GM23248 (cell line): ENCODE results near the gene BFSP1. TPM values are rescaled to one million over a fixed set of nuclear protein-coding genes. Genes with fewer than 3 reads are reported as not detected.

Source experiments
- DNase-seq: peaks from one replicate; pipeline ENCODE4 v3.0.0-alpha.2; 2015
- H2AFZ ChIP-seq: fragments of 200-600 bp; sonication (generic); 2 replicates; pipeline ENCODE4 v1.6.1; 2016; ENCODE audit warnings: antibody characterized with exemption
- H3F3A ChIP-seq: fragments of 200-600 bp; sonication (generic); 2 replicates; pipeline ENCODE4 v1.6.1; 2016; ENCODE audit warnings: mild to moderate bottlenecking, antibody characterized with exemption, mixed run types; ENCODE audit not compliant: insufficient read depth
- H3K27ac ChIP-seq: fragments of 200-600 bp; sonication (generic); 2 replicates; pipeline ENCODE4 v1.5.1; 2016; ENCODE audit warnings: mild to moderate bottlenecking
- H3K27me3 ChIP-seq: fragments of 200-600 bp; sonication (generic); replicated peaks from 2 replicates; pipeline ENCODE4 v1.6.1; 2016; ENCODE audit warnings: mild to moderate bottlenecking; ENCODE audit not compliant: insufficient read depth
- H3K36me3 ChIP-seq: fragments of 200-600 bp; sonication (generic); 2 replicates; pipeline ENCODE4 v1.6.1; 2016; ENCODE audit warnings: low read depth, mild to moderate bottlenecking
- H3K4me1 ChIP-seq: fragments of 200-600 bp; sonication (generic); 2 replicates; pipeline ENCODE4 v1.6.1; 2016; ENCODE audit warnings: mild to moderate bottlenecking; ENCODE audit not compliant: insufficient read depth
- H3K4me2 ChIP-seq: fragments of 200-600 bp; sonication (generic); one replicate; pipeline ENCODE4 v1.6.1; 2016; ENCODE audit warnings: mild to moderate bottlenecking; ENCODE audit not compliant: unreplicated experiment
- H3K4me3 ChIP-seq: fragments of 200-600 bp; sonication (generic); 2 replicates; pipeline ENCODE4 v1.5.1; 2016; ENCODE audit warnings: mild to moderate bottlenecking
- H3K79me2 ChIP-seq: fragments of 200-600 bp; sonication (generic); 2 replicates; pipeline ENCODE4 v1.6.1; 2016; ENCODE audit warnings: mild to moderate bottlenecking; ENCODE audit not compliant: insufficient read depth
- H3K9ac ChIP-seq: fragments of 200-600 bp; sonication (generic); 2 replicates; pipeline ENCODE4 v1.6.1; 2016; ENCODE audit warnings: mild to moderate bottlenecking
- H3K9me2 ChIP-seq: fragments of 200-600 bp; sonication (generic); 2 replicates; pipeline ENCODE4 v1.6.1; 2016; ENCODE audit warnings: mixed run types, mild to moderate bottlenecking, moderate library complexity; ENCODE audit not compliant: insufficient read depth
- H3K9me3 ChIP-seq: fragments of 200-600 bp; sonication (generic); one replicate; pipeline ENCODE4 v1.6.1; 2017; ENCODE audit warnings: low read depth
- H4K20me1 ChIP-seq: fragments of 200-600 bp; sonication (generic); 2 replicates; pipeline ENCODE4 v1.6.0; 2016; ENCODE audit not compliant: insufficient read depth
- EZH2 ChIP-seq: fragments of 200-600 bp; sonication (generic); IDR thresholded peaks from 2 replicates; pipeline ENCODE4 v1.6.1; 2018; ENCODE audit warnings: antibody characterized with exemption, mild to moderate bottlenecking; ENCODE audit not compliant: insufficient read depth, poor library complexity, severe bottlenecking
- EZH2phosphoT487 ChIP-seq: fragments of 200-600 bp; sonication (generic); IDR thresholded peaks from 2 replicates; pipeline ENCODE4 v1.6.1; 2018; ENCODE audit warnings: antibody characterized with exemption, moderate library complexity, mild to moderate bottlenecking, low read depth; ENCODE audit not compliant: insufficient read depth
- WGBS, 2 experiments: methylation state at CpG; one replicate each; pipeline ENCODE4 v1.1.6; 2015 to 2017; ENCODE audit warnings: low lambda C conversion rate in 2 of 2, low coverage in 1 of 2; ENCODE audit errors: missing lambda C conversion rate in 2 of 2; 5-methylcytosine and 5-hydroxymethylcytosine counted together
- in situ Hi-C: fragments of 300-500 bp; cut with MboI; formaldehyde crosslinking; loops from 2 replicates; pipeline ENCODE4 v1.15.0; 2020
- polyA plus RNA-seq: library from polyadenylated mRNA; unstranded; fragments of >200 nt; fragmentation: Nextera tagmentation; extraction: Ambion mirVana; gene quantifications from 2 replicates; pipeline ENCODE4 v1.2.1, GENCODE V29; 2016
- total RNA-seq: library from RNA; depleted of rRNA; stranded (reverse); fragments of >200 nt; shearing (Covaris generic); gene quantifications from 2 replicates; pipeline ENCODE4 v1.2.3, GENCODE V29; 2014

The BFSP1 gene
- total and polyA plus RNA-seq, 2 experiments from 2014 or later = 0.28 to 0.32 TPM

GRCh38 chr20:17538517-17539170 lies 7.5 kb upstream of the BFSP1 start:
- H3K79me2 ChIP-seq = no peaks in the 10 kb centered on the region
- H3K9me3 ChIP-seq = no peaks in the 10 kb centered on the region
- in situ Hi-C loops = loop anchor here (10.0 kb wide), 2 partner anchors 66 to 366 kb away; no protein-coding TSS in a partner anchor
- no peak for TF ChIP-seq EZH2
- TF ChIP-seq EZH2phosphoT487 = no peak
- H2AFZ ChIP-seq = no peak overlapping the region
- no peak overlapping the region for H3K27ac ChIP-seq
- no peak overlapping the region for H3K4me2 ChIP-seq
- 55 to 56% methylated on average over 7 of the region's 7 CpGs for WGBS, 2 experiments
- no peaks in the 10 kb centered on the region for H3K27me3 ChIP-seq
- no peaks in the 10 kb centered on the region for H3K9me2 ChIP-seq
- peaks cover 28% of the 10 kb centered on the region for H3F3A ChIP-seq
- DNase-seq = peak; percentile 34
- no peaks in the 10 kb centered on the region for H4K20me1 ChIP-seq
- peaks cover 17% of the 10 kb centered on the region for H3K4me1 ChIP-seq
- no peaks in the 10 kb centered on the region for H3K36me3 ChIP-seq
- no peak overlapping the region for H3K9ac ChIP-seq
- no peak overlapping the region for H3K4me3 ChIP-seq

- TF ChIP-seq EZH2phosphoT487 (no peak), EZH2 (no peak)
- no peak for DNase-seq
- Histone ChIP-seq H3K36me3 (no peaks in the 10 kb centered on the region), H3F3A (peaks cover 21% of the 10 kb centered on the region), H3K4me3 (no peak overlapping the region), H3K27me3 (no peaks in the 10 kb centered on the region), H3K9ac (no peak overlapping the region), H4K20me1 (no peaks in the 10 kb centered on the region), H2AFZ (no peak overlapping the region), H3K9me3 (no peaks in the 10 kb centered on the region), H3K79me2 (no peaks in the 10 kb centered on the region), H3K4me1 (peaks cover 14% of the 10 kb centered on the region), H3K9me2 (no peaks in the 10 kb centered on the region), H3K4me2 (no peak overlapping the region), H3K27ac (no peak overlapping the region)
- in situ Hi-C loops = loop anchor here (10.0 kb wide), 2 partner anchors 67 to 367 kb away; no protein-coding TSS in a partner anchor
- 71 to 73% methylated on average over 3 of the region's 3 CpGs for WGBS, 2 experiments
These were observed 6.8 kb upstream of the BFSP1 start for GRCh38 chr20:17537959-17538358.

GRCh38 chr20:17536944-17537444 lies 5.8 kb upstream of the BFSP1 start:
- Histone ChIP-seq H3K36me3 (no peaks in the 10 kb centered on the region), H3K4me2 (no peak overlapping the region), H2AFZ (peak overlapping the region; percentile 40; the same call in 1 of the 2 replicates), H3F3A (0 out of 2 replicates have a peak, but pooled peaks cover 12% of the 10 kb centered on the region), H3K27me3 (no peaks in the 10 kb centered on the region), H3K4me3 (no peak overlapping the region), H3K9me2 (no peaks in the 10 kb centered on the region), H3K9ac (no peak overlapping the region), H3K79me2 (no peaks in the 10 kb centered on the region), H3K4me1 (peaks cover 8% of the 10 kb centered on the region), H4K20me1 (no peaks in the 10 kb centered on the region), H3K27ac (no peak overlapping the region), H3K9me3 (no peaks in the 10 kb centered on the region)
- TF ChIP-seq EZH2phosphoT487 (no peak), EZH2 (no peak)
- 9 to 14% methylated on average over 6 of the region's 6 CpGs for WGBS, 2 experiments
- in situ Hi-C loops = loop anchor here (10.0 kb wide), 2 partner anchors 68 to 368 kb away; no protein-coding TSS in a partner anchor
- DNase-seq = peak; percentile 87

- WGBS, 2 experiments = 89 to 91% methylated on average over 3 of the region's 3 CpGs
- Histone ChIP-seq H3K36me3 (no peaks in the 10 kb centered on the region), H3F3A (peaks cover 10% of the 10 kb centered on the region), H3K9me3 (no peaks in the 10 kb centered on the region), H3K4me3 (no peak overlapping the region), H3K79me2 (no peaks in the 10 kb centered on the region), H3K27me3 (no peaks in the 10 kb centered on the region), H3K27ac (no peak overlapping the region), H3K4me1 (0 out of 2 replicates have a peak, but pooled peaks cover 3% of the 10 kb centered on the region), H3K9ac (no peak overlapping the region), H4K20me1 (no peaks in the 10 kb centered on the region), H2AFZ (no peak overlapping the region), H3K9me2 (no peaks in the 10 kb centered on the region), H3K4me2 (no peak overlapping the region)
- TF ChIP-seq EZH2 (no peak), EZH2phosphoT487 (no peak)
- DNase-seq = no peak
- in situ Hi-C loops = loop anchor here (10.0 kb wide), 2 partner anchors 71 to 371 kb away; no protein-coding TSS in a partner anchor
These were observed 2.9 kb upstream of the BFSP1 start for GRCh38 chr20:17534077-17534476.
